Neural cell (in vitro differentiated cells): ENCODE measurements around the gene GPR141. TPM values are rescaled to one million over a fixed set of nuclear protein-coding genes. Genes with fewer than 3 reads are reported as not detected.

Experiments used
- H2AFZ ChIP-seq: fragments of 200-600, 300-800 bp; sonication (generic), shearing (Covaris generic); 2 replicates; pipeline ENCODE4 v1.6.0; 2014; ENCODE audit warnings: low read depth, mild to moderate bottlenecking, antibody characterized with exemption, low read length, moderate library complexity
- H3F3A ChIP-seq: fragments of 200-600 bp; shearing (Covaris generic); 2 replicates; pipeline ENCODE4 v1.6.1; 2016; ENCODE audit warnings: mild to moderate bottlenecking, moderate library complexity, mixed read lengths, antibody characterized with exemption, low read length; ENCODE audit not compliant: insufficient read depth, poor library complexity, severe bottlenecking
- H3K27ac ChIP-seq: fragments of 200-600, 300-800 bp; sonication (generic), shearing (Covaris generic); 2 replicates; pipeline ENCODE4 v1.5.1; 2014; ENCODE audit warnings: mild to moderate bottlenecking, low read length, moderate library complexity
- H3K27me3 ChIP-seq: fragments of 300-800, 200-600 bp; sonication (generic), shearing (Covaris generic); 2 replicates; pipeline ENCODE4 v1.6.0; 2014; ENCODE audit warnings: mild to moderate bottlenecking, low read depth, low read length, moderate library complexity; ENCODE audit not compliant: insufficient read depth
- H3K36me3 ChIP-seq: fragments of 300-800, 200-600 bp; sonication (generic), shearing (Covaris generic); 2 replicates; pipeline ENCODE4 v1.5.1; 2014; ENCODE audit warnings: mild to moderate bottlenecking, antibody characterized with exemption, low read length, moderate library complexity; ENCODE audit not compliant: insufficient read depth
- H3K4me2 ChIP-seq: fragments of 300-800, 200-600 bp; sonication (generic), shearing (Covaris generic); 2 replicates; pipeline ENCODE4 v1.6.0; 2014; ENCODE audit warnings: mild to moderate bottlenecking, low read length
- H3K4me3 ChIP-seq: fragments of 300-800, 200-600 bp; sonication (generic), shearing (Covaris generic); 2 replicates; pipeline ENCODE4 v1.5.1; 2014; ENCODE audit warnings: mild to moderate bottlenecking, low read length, moderate library complexity
- H3K79me2 ChIP-seq: fragments of 200-600 bp; shearing (Covaris generic); replicated peaks from 2 replicates; pipeline ENCODE4 v1.6.0; 2014; ENCODE audit warnings: mild to moderate bottlenecking, low read length, moderate library complexity; ENCODE audit not compliant: insufficient read depth
- H3K9ac ChIP-seq: fragments of 300-800, 200-600 bp; sonication (generic), shearing (Covaris generic); 2 replicates; pipeline ENCODE4 v1.6.1; 2016; ENCODE audit warnings: mild to moderate bottlenecking, low read length, mixed read lengths
- H3K9me2 ChIP-seq: fragments of 200-600 bp; shearing (Covaris generic); 2 replicates; pipeline ENCODE4 v1.6.1; 2016; ENCODE audit warnings: mild to moderate bottlenecking, low read length, mixed read lengths; ENCODE audit not compliant: insufficient read depth
- H3K9me3 ChIP-seq: fragments of 200-600, 300-800 bp; sonication (generic), shearing (Covaris generic); 2 replicates; pipeline ENCODE4 v1.6.1; 2016; ENCODE audit warnings: mild to moderate bottlenecking, mixed run types, low read length, moderate library complexity, mixed read lengths
- H4K20me1 ChIP-seq: fragments of 200-600 bp; shearing (Covaris generic); 2 replicates; pipeline ENCODE4 v1.6.1; 2016; ENCODE audit warnings: mild to moderate bottlenecking, mixed run types; ENCODE audit not compliant: insufficient read depth
- CTCF ChIP-seq: fragments of 450-650 bp; IDR thresholded peaks from 2 replicates; pipeline ENCODE4 v1.5.1; 2014; ENCODE audit warnings: antibody characterized with exemption, mild to moderate bottlenecking, moderate library complexity; ENCODE audit not compliant: poor library complexity, severe bottlenecking
- EP300 ChIP-seq: fragments of 450-650 bp; conservative IDR thresholded peaks from 2 replicates; pipeline ENCODE4 v1.6.1; 2014; ENCODE audit warnings: antibody characterized with exemption, mild to moderate bottlenecking, moderate library complexity; ENCODE audit not compliant: poor library complexity, severe bottlenecking
- EZH2 ChIP-seq: fragments of 200-600, 300-800 bp; shearing (Covaris generic), sonication (generic); IDR thresholded peaks from 2 replicates; pipeline ENCODE4 v1.6.1; 2014; ENCODE audit warnings: antibody characterized with exemption, low read length, borderline replicate concordance, mild to moderate bottlenecking; ENCODE audit not compliant: insufficient read depth, poor library complexity, severe bottlenecking
- MXI1 ChIP-seq: fragments of 450-650 bp; conservative IDR thresholded peaks from 2 replicates; pipeline ENCODE4 v1.6.1; 2014; ENCODE audit warnings: antibody characterized with exemption, mild to moderate bottlenecking; ENCODE audit not compliant: poor library complexity, severe bottlenecking
- POLR2AphosphoS5 ChIP-seq: IDR thresholded peaks from 2 replicates; pipeline ENCODE4 v1.6.1; 2012
- RAD21 ChIP-seq: fragments of 450-650 bp; conservative IDR thresholded peaks from 2 replicates; pipeline ENCODE4 v1.6.1; 2014; ENCODE audit warnings: antibody characterized with exemption, mild to moderate bottlenecking, moderate library complexity
- SMC3 ChIP-seq: fragments of 450-650 bp; conservative IDR thresholded peaks from 2 replicates; pipeline ENCODE4 v1.6.1; 2014; ENCODE audit warnings: antibody characterized with exemption, mild to moderate bottlenecking, moderate library complexity; ENCODE audit not compliant: poor library complexity
- TAF1 ChIP-seq: IDR thresholded peaks from 2 replicates; pipeline ENCODE4 v1.6.1; 2012; ENCODE audit warnings: low read depth
- polyA plus RNA-seq: library from polyadenylated mRNA; depleted of rRNA; stranded (reverse); fragments of >200 nt; gene quantifications from 2 replicates; pipeline ENCODE4 v1.2.3, GENCODE V29; 2014
- TF ChIP-seq, protein P1 (sequence below): IDR thresholded peaks from 2 replicates; pipeline ENCODE4 v1.6.1; 2012; ENCODE audit warnings: borderline replicate concordance

Gene GPR141
- polyA plus RNA-seq, 1 donor from 2014 or later = not detected

GRCh38 chr7:37675749-37676148 is 7.8 kb upstream of the GPR141 start:
- no peaks in the 10 kb centered on the region for H3K27me3 ChIP-seq
- H3K9me2 ChIP-seq = no peaks in the 10 kb centered on the region
- H3F3A ChIP-seq = no peaks in the 10 kb centered on the region
- no peak overlapping the region for H3K9ac ChIP-seq
- H3K27ac ChIP-seq = no peak overlapping the region
- no peaks in the 10 kb centered on the region for H3K36me3 ChIP-seq
- TF ChIP-seq RAD21 = no peak
- TF ChIP-seq SMC3 = no peak
- TF ChIP-seq CTCF = no peak
- no peak for TF ChIP-seq EZH2
- TF ChIP-seq MXI1 = no peak
- no peak for TF ChIP-seq POLR2AphosphoS5
- TF ChIP-seq, protein P1, sequence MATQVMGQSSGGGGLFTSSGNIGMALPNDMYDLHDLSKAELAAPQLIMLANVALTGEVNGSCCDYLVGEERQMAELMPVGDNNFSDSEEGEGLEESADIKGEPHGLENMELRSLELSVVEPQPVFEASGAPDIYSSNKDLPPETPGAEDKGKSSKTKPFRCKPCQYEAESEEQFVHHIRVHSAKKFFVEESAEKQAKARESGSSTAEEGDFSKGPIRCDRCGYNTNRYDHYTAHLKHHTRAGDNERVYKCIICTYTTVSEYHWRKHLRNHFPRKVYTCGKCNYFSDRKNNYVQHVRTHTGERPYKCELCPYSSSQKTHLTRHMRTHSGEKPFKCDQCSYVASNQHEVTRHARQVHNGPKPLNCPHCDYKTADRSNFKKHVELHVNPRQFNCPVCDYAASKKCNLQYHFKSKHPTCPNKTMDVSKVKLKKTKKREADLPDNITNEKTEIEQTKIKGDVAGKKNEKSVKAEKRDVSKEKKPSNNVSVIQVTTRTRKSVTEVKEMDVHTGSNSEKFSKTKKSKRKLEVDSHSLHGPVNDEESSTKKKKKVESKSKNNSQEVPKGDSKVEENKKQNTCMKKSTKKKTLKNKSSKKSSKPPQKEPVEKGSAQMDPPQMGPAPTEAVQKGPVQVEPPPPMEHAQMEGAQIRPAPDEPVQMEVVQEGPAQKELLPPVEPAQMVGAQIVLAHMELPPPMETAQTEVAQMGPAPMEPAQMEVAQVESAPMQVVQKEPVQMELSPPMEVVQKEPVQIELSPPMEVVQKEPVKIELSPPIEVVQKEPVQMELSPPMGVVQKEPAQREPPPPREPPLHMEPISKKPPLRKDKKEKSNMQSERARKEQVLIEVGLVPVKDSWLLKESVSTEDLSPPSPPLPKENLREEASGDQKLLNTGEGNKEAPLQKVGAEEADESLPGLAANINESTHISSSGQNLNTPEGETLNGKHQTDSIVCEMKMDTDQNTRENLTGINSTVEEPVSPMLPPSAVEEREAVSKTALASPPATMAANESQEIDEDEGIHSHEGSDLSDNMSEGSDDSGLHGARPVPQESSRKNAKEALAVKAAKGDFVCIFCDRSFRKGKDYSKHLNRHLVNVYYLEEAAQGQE = no peak
- no peak for TF ChIP-seq EP300
- TF ChIP-seq TAF1 = no peak
- no peaks in the 10 kb centered on the region for H4K20me1 ChIP-seq
- H3K9me3 ChIP-seq = no peaks in the 10 kb centered on the region
- H3K4me2 ChIP-seq = no peak overlapping the region
- H3K79me2 ChIP-seq = no peaks in the 10 kb centered on the region
- H3K4me3 ChIP-seq = no peak overlapping the region
- H2AFZ ChIP-seq = no peak overlapping the region

- H3K27ac ChIP-seq = no peak overlapping the region
- H3K79me2 ChIP-seq = no peaks in the 10 kb centered on the region
- H3F3A ChIP-seq = no peaks in the 10 kb centered on the region
- no peaks in the 10 kb centered on the region for H3K27me3 ChIP-seq
- no peak overlapping the region for H2AFZ ChIP-seq
- H3K9ac ChIP-seq = no peak overlapping the region
- no peaks in the 10 kb centered on the region for H3K36me3 ChIP-seq
- no peaks in the 10 kb centered on the region for H4K20me1 ChIP-seq
- H3K4me3 ChIP-seq = no peak overlapping the region
- no peak overlapping the region for H3K4me2 ChIP-seq
- no peaks in the 10 kb centered on the region for H3K9me3 ChIP-seq
- H3K9me2 ChIP-seq = no peaks in the 10 kb centered on the region
- TF ChIP-seq EZH2 (no peak), SMC3 (no peak), TAF1 (no peak), CTCF (no peak), EP300 (no peak), MXI1 (no peak), POLR2AphosphoS5 (no peak), RAD21 (no peak)
- TF ChIP-seq, protein P1 = no peak
These were observed 1.4 kb downstream of the GPR141 start for GRCh38 chr7:37684927-37685326.
